Measurements from ENCODE around the gene ST6GALNAC6. TPM values are rescaled to one million over a fixed set of nuclear protein-coding genes. Genes with fewer than 3 reads are reported as not detected.

The ST6GALNAC6 gene
- total and polyA plus RNA-seq, 10 of the 15 experiments (the other 5 are each of a cell fraction or from before 2014, with no cell fraction given) = 0.40 to 27.0 (median 16.8) TPM

- ChIA-PET RAD21 (ENCODE audit: unreplicated experiment) (interaction anchor here (0.6 to 10.1 kb wide), 4 partner anchors 10 to 162 kb away, joined by 3 to 92 read pairs (median 3); partner anchors contain the start of genes ST6GALNAC4 and TOR2A), CTCF (interaction anchor here (1.1 to 4.5 kb wide), 2 partner anchors 25 to 161 kb away, joined by 5 to 24 read pairs; partner anchors contain the start of gene TOR2A), SMC1A (ENCODE audit: uncharacterized antibody, unreplicated experiment) (interaction anchor here (0.7 to 1.2 kb wide), 2 partner anchors 24 to 85 kb away, joined by 3 read pairs; no protein-coding TSS in a partner anchor), POLR2A (interaction anchor here (0.5 to 11.0 kb wide), 4 partner anchors 10 to 441 kb away, joined by 3 to 166 read pairs (median 3); partner anchors contain the start of gene ST6GALNAC4)
- DNase-seq (ENCODE audit: low read depth, low spot score) = no peak
- WGBS (ENCODE audit: insufficient coverage, insufficient replicate concordance, low lambda C conversion rate, missing lambda C conversion rate) = 83% methylated on average over 16 of the region's 16 CpGs
- H3K27me3 ChIP-seq (replicated peaks in 1 of 2; ENCODE audit: control insufficient read depth in 2 of 2, insufficient read depth in 2 of 2, low read length in 1 of 2) = no peaks in the 10 kb centered on the region
- H3K27ac ChIP-seq (ENCODE audit: control insufficient read depth, insufficient read depth) = no peak overlapping the region
- no TSS peak for BruUV-seq (replicated peaks)
- H3K4me1 ChIP-seq (ENCODE audit: control insufficient read depth, insufficient read depth, low read length) = peaks cover 27% of the 10 kb centered on the region
- intact Hi-C loops (cut with micrococcal nuclease; ENCODE audit: unreplicated experiment) (no loop called here), in situ Hi-C loops (cut with MboI) (no loop called here)
- H3K9ac ChIP-seq (ENCODE audit: control insufficient read depth, insufficient read depth, low read length) = no peak overlapping the region
- H2AFZ ChIP-seq (ENCODE audit: control insufficient read depth, low read depth, low read length) = no peak overlapping the region; the same call in 1 of the 2 replicates
- H3K36me3 ChIP-seq (ENCODE audit: control insufficient read depth in 2 of 2, insufficient read depth in 2 of 2, low read length in 1 of 2) = peaks cover 11 to 13% of the 10 kb centered on the region in 2 experiments; a peak in 3 of 4 replicates
- no peak for ATAC-seq
- no peak for FAIRE-seq
- peaks cover 5% of the 10 kb centered on the region for H3K79me2 ChIP-seq (ENCODE audit: control insufficient read depth, insufficient read depth, low read length)
- TF ChIP-seq TBL1XR1 (IDR thresholded peaks at IDR 0.05; ENCODE audit: low read depth, low read length) (0 out of 2 replicates have a peak, but pooled peaks have one; percentile 3), SREBF1 (IDR thresholded peaks at IDR 0.05; ENCODE audit: low read length) (no peak)
- H3K4me3 ChIP-seq = no peak overlapping the region
- H4K20me1 ChIP-seq (ENCODE audit: control insufficient read depth, insufficient read depth) = no peaks in the 10 kb centered on the region
- H3K4me2 ChIP-seq (ENCODE audit: control insufficient read depth, insufficient read depth) = no peak overlapping the region
- H3K9me3 ChIP-seq (replicated peaks; ENCODE audit: control insufficient read depth, insufficient read depth, low read length) = peaks cover 15% of the 10 kb centered on the region; the same call in 2 of the 3 replicates
These were observed 2.8 kb downstream of the ST6GALNAC6 start for GRCh38 chr9:127896395-127897192.

- Histone ChIP-seq H3K36me3 (ENCODE audit: control insufficient read depth in 2 of 2, insufficient read depth in 2 of 2, low read length in 1 of 2) (peaks cover 11 to 13% of the 10 kb centered on the region in 2 experiments; a peak in 3 of 4 replicates), H4K20me1 (ENCODE audit: control insufficient read depth, insufficient read depth) (no peaks in the 10 kb centered on the region), H3K4me1 (ENCODE audit: control insufficient read depth, insufficient read depth, low read length) (peaks cover 22% of the 10 kb centered on the region), H3K27me3 (replicated peaks in 1 of 2; ENCODE audit: control insufficient read depth in 2 of 2, insufficient read depth in 2 of 2, low read length in 1 of 2) (no peaks in the 10 kb centered on the region), H3K27ac (ENCODE audit: control insufficient read depth, insufficient read depth) (no peak overlapping the region), H3K9ac (ENCODE audit: control insufficient read depth, insufficient read depth, low read length) (no peak overlapping the region), H3K4me2 (ENCODE audit: control insufficient read depth, insufficient read depth) (no peak overlapping the region), H3K79me2 (ENCODE audit: control insufficient read depth, insufficient read depth, low read length) (peaks cover 5% of the 10 kb centered on the region), H3K4me3 (no peak overlapping the region), H3K9me3 (replicated peaks; ENCODE audit: control insufficient read depth, insufficient read depth, low read length) (peaks cover 15% of the 10 kb centered on the region; the same call in 2 of the 3 replicates), H2AFZ (ENCODE audit: control insufficient read depth, low read depth, low read length) (no peak overlapping the region)
- in situ Hi-C loops (cut with MboI) = no loop called here
- ChIA-PET SMC1A (ENCODE audit: uncharacterized antibody, unreplicated experiment) (interaction anchor here (1.2 kb wide), 1 partner anchor 24 kb away, joined by 3 read pairs; no protein-coding TSS in a partner anchor), RAD21 (ENCODE audit: unreplicated experiment) (no interaction called here), POLR2A (interaction anchor here (0.5 kb wide), 1 partner anchor 442 kb away, joined by 3 read pairs; no protein-coding TSS in a partner anchor), CTCF (interaction anchor here (1.1 kb wide), 1 partner anchor 27 kb away, joined by 4 read pairs; no protein-coding TSS in a partner anchor)
- no peak for ATAC-seq
- DNase-seq (ENCODE audit: low read depth, low spot score) = no peak
- 94% methylated on average over 8 of the region's 8 CpGs for WGBS (ENCODE audit: insufficient coverage, insufficient replicate concordance, low lambda C conversion rate, missing lambda C conversion rate)
- no peak for FAIRE-seq
- BruUV-seq (replicated peaks) = no TSS peak
- intact Hi-C loops (cut with micrococcal nuclease; ENCODE audit: unreplicated experiment) = no loop called here
- TF ChIP-seq TARDBP (IDR thresholded peaks at IDR 0.05; ENCODE audit: borderline replicate concordance) (no peak), PKNOX1 (IDR thresholded peaks at IDR 0.05) (no peak), KLF5 (IDR thresholded peaks at IDR 0.05; ENCODE audit: partially characterized antibody) (no peak), POLR2AphosphoS2 (IDR thresholded peaks at IDR 0.05; ENCODE audit: low read depth, low read length) (no peak), LARP7 (IDR thresholded peaks at IDR 0.05) (no peak), MEF2B (IDR thresholded peaks at IDR 0.05; ENCODE audit: partially characterized antibody, poor library complexity, severe bottlenecking) (no peak), HDAC2 (IDR thresholded peaks at IDR 0.05) (no peak), TCF3 (IDR thresholded peaks at IDR 0.05; ENCODE audit: borderline replicate concordance, insufficient read depth, low read depth, low read length) (no peak)
- TF ChIP-seq, protein P1, sequence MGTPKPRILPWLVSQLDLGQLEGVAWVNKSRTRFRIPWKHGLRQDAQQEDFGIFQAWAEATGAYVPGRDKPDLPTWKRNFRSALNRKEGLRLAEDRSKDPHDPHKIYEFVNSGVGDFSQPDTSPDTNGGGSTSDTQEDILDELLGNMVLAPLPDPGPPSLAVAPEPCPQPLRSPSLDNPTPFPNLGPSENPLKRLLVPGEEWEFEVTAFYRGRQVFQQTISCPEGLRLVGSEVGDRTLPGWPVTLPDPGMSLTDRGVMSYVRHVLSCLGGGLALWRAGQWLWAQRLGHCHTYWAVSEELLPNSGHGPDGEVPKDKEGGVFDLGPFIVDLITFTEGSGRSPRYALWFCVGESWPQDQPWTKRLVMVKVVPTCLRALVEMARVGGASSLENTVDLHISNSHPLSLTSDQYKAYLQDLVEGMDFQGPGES (IDR thresholded peaks at IDR 0.05) = no peak
These were observed 3.6 kb downstream of the ST6GALNAC6 start for GRCh38 chr9:127895811-127896210.

Measured in GM12878 (cell line).